ENCODE data around the gene MAP3K21. TPM values are rescaled to one million over a fixed set of nuclear protein-coding genes. Genes with fewer than 3 reads are reported as not detected.
A peak's percentile ranks its signal among the peaks of the same experiment; 100 is the strongest.

The MAP3K21 gene
- polyA plus RNA-seq, 3 donors, result 0.38 to 2.7 (median 0.59) TPM

DNA sequence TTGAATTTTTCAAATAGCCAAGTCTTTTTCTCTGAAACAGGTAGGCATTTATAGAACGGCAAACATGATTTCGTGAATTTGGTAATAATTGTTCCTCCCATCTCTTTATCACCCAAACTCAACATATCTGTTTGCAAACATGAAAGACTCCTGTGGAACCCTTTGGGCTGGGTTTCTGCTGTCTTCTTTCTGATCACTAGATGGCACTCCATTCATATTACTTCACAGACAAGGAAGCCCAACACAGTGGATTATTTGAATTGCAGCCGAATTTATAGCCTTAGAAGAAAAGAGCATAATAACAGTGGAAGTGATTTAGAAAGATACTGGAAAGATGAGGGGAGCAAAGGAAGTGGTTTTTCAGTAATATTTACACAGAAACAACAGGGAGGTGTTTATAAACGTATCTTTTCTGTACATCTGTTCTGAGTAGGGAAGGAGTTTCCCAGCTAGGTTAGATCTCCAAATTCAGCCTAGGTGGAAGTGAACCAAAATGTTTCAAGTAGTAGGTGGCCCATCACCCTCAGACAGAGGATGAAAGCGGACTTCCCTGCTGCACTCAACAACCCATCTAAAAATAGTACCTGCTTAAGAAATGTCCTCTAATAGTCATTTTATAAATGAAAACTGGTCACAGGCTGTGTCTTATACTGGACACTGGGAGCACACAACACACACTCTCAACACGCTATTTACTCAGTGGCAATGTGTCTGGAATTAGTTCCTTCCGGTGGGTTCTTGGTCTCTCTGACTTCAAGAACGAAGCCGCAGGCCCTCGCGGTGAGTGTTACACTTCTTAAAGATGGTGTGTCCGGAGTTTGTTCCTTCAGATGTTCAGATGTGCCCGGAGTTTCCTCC, 67.6 kb downstream of the MAP3K21 start:
- no peaks in the 10 kb centered on the region for H4K20me1 ChIP-seq (ENCODE audit: insufficient read depth, low read length)
- no peaks in the 10 kb centered on the region for H3K9me3 ChIP-seq (replicated peaks in 1 of 2; ENCODE audit: control insufficient read depth in 1 of 2, insufficient read depth in 1 of 2, low read length in 2 of 2)
- H3K27ac ChIP-seq (ENCODE audit: low read depth in 1 of 2, low read length in 2 of 2), result no peak overlapping the region
- peaks cover 0 to 2% of the 10 kb centered on the region in 2 donors for H3K27me3 ChIP-seq (ENCODE audit: control insufficient read depth in 2 of 2, insufficient read depth in 2 of 2, low read length in 2 of 2)
- H3K4me3 Mint-ChIP-seq, result no peak overlapping the region
- H3K27ac Mint-ChIP-seq, result no peak overlapping the region
- H3K4me3 ChIP-seq (replicated peaks in 1 of 3; ENCODE audit: low read depth in 2 of 3, low read length in 3 of 3), result no peak overlapping the region
- H3K4me1 Mint-ChIP-seq, result no peaks in the 10 kb centered on the region
- no peaks in the 10 kb centered on the region for H3K4me1 ChIP-seq (ENCODE audit: control insufficient read depth in 1 of 2, insufficient read depth in 2 of 2, low read length in 2 of 2)
- 98% methylated on average over 8 of the region's 13 CpGs for WGBS (ENCODE audit: insufficient coverage)
- no peaks in the 10 kb centered on the region for H3K36me3 ChIP-seq (replicated peaks in 1 of 2; ENCODE audit: control insufficient read depth in 1 of 2, insufficient read depth in 2 of 2, low read length in 2 of 2)
- no peak overlapping the region for H2AFZ ChIP-seq (ENCODE audit: insufficient read depth, low read depth, low read length, poor library complexity, severe bottlenecking)
- H3K36me3 Mint-ChIP-seq, result no peaks in the 10 kb centered on the region
- H3K9ac ChIP-seq (ENCODE audit: insufficient read depth, low read length, poor library complexity, severe bottlenecking), result no peak overlapping the region
- peaks cover 0 to 2% (median 0%) of the 10 kb centered on the region in 7 donors for H3K9me3 Mint-ChIP-seq
- H3K27me3 Mint-ChIP-seq (ENCODE audit: low read depth in 3 of 3), result peaks cover 4 to 7% (median 7%) of the 10 kb centered on the region in 3 donors
- TF ChIP-seq, protein P1, sequence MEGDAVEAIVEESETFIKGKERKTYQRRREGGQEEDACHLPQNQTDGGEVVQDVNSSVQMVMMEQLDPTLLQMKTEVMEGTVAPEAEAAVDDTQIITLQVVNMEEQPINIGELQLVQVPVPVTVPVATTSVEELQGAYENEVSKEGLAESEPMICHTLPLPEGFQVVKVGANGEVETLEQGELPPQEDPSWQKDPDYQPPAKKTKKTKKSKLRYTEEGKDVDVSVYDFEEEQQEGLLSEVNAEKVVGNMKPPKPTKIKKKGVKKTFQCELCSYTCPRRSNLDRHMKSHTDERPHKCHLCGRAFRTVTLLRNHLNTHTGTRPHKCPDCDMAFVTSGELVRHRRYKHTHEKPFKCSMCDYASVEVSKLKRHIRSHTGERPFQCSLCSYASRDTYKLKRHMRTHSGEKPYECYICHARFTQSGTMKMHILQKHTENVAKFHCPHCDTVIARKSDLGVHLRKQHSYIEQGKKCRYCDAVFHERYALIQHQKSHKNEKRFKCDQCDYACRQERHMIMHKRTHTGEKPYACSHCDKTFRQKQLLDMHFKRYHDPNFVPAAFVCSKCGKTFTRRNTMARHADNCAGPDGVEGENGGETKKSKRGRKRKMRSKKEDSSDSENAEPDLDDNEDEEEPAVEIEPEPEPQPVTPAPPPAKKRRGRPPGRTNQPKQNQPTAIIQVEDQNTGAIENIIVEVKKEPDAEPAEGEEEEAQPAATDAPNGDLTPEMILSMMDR (IDR thresholded peaks at IDR 0.05), result peak; percentile 73
- no peaks in the 10 kb centered on the region for H3K79me2 ChIP-seq (ENCODE audit: insufficient read depth, low read length)
- H3K4me2 ChIP-seq (replicated peaks; ENCODE audit: extremely low read depth, low read length, poor library complexity, severe bottlenecking), result no peak overlapping the region
- DNase-seq, result peak in 2 of 3 donors; percentile 10 to 17
- intact Hi-C loops (cut with micrococcal nuclease), result loop anchor here in 1 of 2 donors (10.0 kb wide), 1 partner anchor 670 kb away; no protein-coding TSS in a partner anchor

DNA sequence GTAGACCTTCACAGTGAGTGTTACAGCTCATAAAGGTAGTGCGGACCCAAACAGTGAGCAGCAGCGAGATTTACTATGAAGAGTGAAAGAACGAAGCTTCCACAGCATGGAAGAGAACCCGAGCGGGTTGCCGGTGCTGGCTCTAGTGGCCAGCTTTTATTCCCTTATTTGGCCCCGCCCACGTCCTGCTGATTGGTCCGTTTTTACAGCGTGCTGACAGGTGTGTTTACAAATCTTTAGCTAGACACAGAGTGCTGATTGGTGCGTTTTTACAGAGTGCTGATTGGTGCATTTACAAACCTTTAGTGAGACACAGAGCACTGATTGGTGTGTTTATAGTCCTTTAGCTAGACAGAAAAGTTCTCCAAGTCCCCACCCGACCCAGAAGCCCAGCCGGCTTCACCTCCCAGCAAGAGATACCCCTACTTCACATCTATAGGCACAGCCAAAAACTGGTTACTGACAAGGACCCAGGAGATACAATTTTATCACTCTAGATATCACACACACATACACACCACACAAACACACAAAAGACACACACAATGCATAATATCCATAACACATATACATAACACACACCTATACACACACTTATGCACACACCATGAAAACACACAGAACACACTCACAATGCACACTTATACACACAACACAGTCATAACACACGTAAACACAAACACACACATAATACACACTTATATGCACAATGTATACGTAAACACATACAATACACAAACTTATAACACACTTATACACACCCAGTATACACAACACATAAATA, 68.5 kb downstream of the MAP3K21 start:
- Histone ChIP-seq H3K27ac (ENCODE audit: low read depth in 1 of 2, low read length in 2 of 2) (no peak overlapping the region), H4K20me1 (ENCODE audit: insufficient read depth, low read length) (no peaks in the 10 kb centered on the region), H3K4me3 (replicated peaks in 1 of 3; ENCODE audit: low read depth in 2 of 3, low read length in 3 of 3) (no peak overlapping the region), H3K9me3 (replicated peaks in 1 of 2; ENCODE audit: control insufficient read depth in 1 of 2, insufficient read depth in 1 of 2, low read length in 2 of 2) (no peaks in the 10 kb centered on the region), H3K4me2 (replicated peaks; ENCODE audit: extremely low read depth, low read length, poor library complexity, severe bottlenecking) (no peak overlapping the region), H3K79me2 (ENCODE audit: insufficient read depth, low read length) (no peaks in the 10 kb centered on the region), H2AFZ (ENCODE audit: insufficient read depth, low read depth, low read length, poor library complexity, severe bottlenecking) (no peak overlapping the region), H3K4me1 (ENCODE audit: control insufficient read depth in 1 of 2, insufficient read depth in 2 of 2, low read length in 2 of 2) (no peaks in the 10 kb centered on the region), H3K27me3 (ENCODE audit: control insufficient read depth in 2 of 2, insufficient read depth in 2 of 2, low read length in 2 of 2) (peaks cover 0 to 2% of the 10 kb centered on the region in 2 donors), H3K36me3 (replicated peaks in 1 of 2; ENCODE audit: control insufficient read depth in 1 of 2, insufficient read depth in 2 of 2, low read length in 2 of 2) (no peaks in the 10 kb centered on the region), H3K9ac (ENCODE audit: insufficient read depth, low read length, poor library complexity, severe bottlenecking) (no peak overlapping the region)
- Mint-ChIP-seq H3K4me1 (no peaks in the 10 kb centered on the region), H3K9me3 (peaks cover 0 to 2% (median 0%) of the 10 kb centered on the region in 7 donors), H3K27ac (no peak overlapping the region), H3K4me3 (no peak overlapping the region), H3K27me3 (ENCODE audit: low read depth in 3 of 3) (peaks cover 4 to 6% (median 6%) of the 10 kb centered on the region in 3 donors), H3K36me3 (no peaks in the 10 kb centered on the region)
- DNase-seq, result no peak
- WGBS (ENCODE audit: insufficient coverage), result 96% methylated on average over 12 of the region's 15 CpGs
- intact Hi-C loops (cut with micrococcal nuclease), result loop anchor here in 1 of 2 donors (10.0 kb wide), 1 partner anchor 669 kb away; no protein-coding TSS in a partner anchor
- TF ChIP-seq, protein P1 (IDR thresholded peaks at IDR 0.05), result no peak

Measured in CD14-positive monocyte (primary cell).